CD4-positive, alpha-beta T cell treated with Interleukin-4 for 1 hour (primary cell): ENCODE results near the gene SYNGR3.
"Not testable (repeated sequence)": the region's sequence is repeated elsewhere in the genome, so short reads cannot be mapped to it uniquely, and the experiment has no call there.

Source experiments
- DNase-seq, 2 donors: peaks; one replicate each; pipeline ENCODE4 v3.0.0-alpha.2; 2020 to 2022

Gene SYNGR3

DNA sequence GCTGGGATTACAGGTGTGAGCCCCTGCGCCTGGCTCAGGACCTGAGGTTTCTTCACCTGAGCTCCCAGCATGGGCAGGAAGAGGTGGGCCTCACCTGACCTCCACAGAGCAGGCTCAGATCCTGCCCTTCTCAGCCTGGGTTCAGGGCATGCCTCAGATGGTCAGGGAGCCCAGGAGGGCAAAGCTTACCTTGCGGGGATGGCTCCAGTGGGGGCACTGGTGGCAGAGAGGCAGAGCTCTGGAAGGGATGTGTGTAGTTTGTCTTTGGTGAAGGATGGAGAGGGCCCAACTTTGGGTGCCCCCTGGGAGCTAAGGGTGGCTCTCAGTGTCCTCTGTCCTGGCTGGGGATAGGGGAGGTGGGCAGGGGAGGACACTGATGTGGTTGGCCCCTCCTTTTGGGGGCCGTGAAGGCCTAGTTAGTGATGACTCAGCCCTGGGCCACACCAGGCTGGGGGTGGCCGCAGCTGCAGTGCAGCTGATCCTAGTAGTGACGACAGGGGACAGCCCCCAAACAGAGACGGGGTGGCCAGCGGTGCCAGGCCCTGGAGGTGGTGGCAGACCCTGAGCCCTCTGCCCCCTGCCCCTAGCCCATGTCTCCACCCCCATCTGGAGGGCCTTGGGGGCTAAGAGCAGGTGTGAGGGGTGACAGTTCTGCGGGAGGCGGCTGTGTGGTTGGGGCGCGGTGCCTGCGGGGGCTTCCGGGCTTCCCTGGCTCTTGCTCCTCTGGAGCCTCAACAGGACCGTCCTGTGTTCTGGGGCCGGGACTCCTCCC, 42.7 kb downstream of the SYNGR3 start:
- DNase-seq, result no peak

DNA sequence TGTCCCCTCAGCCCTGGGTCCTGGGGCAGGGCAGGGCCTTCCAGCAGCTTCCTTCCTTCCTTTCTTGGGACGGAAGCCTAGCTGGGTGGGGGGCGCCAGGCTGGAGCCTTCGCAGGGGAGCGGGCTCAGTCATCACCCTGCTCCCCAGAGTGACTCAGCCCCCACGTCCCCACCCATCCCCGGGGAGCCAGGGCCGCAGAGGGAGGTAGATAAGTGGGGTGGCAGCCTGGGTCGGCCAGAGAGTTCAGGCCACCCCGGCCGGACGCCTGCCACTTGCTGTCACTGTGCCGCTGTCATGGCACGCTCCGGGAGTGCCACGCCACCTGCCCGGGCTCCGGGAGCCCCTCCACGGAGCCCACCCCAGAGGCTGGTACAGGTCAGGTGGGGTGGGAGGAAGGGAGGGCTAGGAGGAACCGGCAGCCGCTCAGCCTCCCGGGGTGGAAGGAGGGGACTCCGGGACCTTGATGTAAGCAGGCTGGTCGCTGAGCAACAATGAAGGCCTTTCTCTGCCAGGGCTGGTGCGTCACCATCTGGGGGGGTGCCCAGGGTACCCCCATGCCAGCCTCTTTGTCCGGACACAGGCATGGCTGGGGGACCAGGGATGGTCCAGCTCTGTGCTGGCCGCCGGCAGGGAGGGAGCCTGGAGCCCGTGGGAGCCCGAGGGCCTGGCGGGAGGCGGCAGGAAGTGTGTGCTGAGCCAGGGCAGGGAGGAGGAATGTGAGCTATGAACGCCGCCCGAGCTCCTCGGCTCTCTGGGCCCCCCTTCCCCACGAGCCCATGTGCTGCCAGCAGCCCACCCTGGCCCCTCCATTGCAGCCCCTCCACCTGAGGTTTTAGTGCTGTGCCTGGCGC, 43.5 kb downstream of the SYNGR3 start:
- peak in 1 of 2 donors; percentile 33 for DNase-seq

DNA sequence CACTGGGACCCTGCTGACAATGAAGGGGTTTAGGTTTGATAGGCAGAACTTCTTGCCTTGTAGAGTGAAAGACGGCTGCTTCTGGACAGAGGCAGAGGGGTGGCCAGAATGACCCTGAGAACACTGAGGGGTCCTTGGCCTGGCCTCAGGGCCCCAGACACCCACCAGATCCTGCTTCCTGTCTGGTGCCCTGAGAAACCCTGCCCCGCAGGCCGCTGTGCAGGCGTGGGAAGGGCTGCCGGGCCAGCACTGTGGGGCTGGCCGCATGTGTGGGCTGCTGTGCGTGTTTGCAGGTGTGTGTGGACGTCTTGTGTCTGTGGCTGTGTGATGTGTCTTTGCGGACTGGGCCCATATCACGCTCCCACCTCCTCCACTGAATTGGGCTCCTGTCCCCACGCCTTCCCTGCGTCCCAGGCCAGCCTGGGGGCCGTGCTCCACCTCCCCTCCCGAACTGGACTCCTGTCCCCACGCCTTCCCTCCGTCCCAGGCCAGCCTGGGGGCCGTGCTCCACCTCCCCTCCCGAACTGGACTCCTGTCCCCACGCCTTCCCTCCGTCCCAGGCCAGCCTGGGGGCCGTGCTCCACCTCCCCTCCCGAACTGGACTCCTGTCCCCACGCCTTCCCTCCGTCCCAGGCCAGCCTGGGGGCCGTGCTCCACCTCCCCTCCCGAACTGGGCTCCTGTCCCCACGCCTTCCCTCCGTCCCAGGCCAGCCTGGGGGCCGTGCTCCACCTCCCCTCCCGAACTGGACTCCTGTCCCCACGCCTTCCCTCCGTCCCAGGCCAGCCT, 44.3 kb downstream of the SYNGR3 start:
- not testable (repeated sequence) for DNase-seq

DNA sequence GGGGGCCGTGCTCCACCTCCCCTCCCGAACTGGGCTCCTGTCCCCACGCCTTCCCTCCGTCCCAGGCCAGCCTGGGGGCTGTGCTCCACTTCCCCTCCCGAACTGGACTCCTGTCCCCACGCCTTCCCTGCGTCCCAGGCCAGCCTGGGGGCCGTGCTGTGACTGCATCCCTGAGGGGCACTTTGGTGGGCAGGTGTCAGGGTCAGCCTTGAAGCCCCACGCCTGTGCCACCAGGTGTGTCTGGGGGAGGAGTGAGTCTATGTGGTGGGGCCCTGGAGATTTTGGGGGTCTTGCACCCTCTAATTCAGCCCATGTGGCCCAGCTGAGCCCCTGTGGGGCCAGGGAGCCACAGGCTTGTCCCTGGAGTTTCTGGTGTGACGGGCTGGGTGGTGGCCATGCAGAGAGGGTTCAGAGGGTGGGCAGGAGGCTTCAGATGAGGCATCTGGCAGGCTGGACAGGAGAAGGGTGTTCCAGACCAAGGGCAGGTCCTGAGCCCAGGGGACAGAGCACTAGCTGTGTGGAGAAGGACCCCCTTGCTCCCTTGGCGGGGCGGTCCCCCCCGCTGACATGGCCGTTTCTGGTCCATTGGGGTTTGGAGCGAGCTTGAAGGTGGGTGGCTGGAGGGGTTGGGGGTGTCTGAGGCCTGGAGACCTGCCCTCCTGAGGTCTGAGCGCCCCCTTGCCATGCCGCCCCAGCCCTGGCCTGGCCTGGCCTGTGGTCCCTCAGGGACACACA, 45.1 kb downstream of the SYNGR3 start:
- DNase-seq, result no peak

DNA sequence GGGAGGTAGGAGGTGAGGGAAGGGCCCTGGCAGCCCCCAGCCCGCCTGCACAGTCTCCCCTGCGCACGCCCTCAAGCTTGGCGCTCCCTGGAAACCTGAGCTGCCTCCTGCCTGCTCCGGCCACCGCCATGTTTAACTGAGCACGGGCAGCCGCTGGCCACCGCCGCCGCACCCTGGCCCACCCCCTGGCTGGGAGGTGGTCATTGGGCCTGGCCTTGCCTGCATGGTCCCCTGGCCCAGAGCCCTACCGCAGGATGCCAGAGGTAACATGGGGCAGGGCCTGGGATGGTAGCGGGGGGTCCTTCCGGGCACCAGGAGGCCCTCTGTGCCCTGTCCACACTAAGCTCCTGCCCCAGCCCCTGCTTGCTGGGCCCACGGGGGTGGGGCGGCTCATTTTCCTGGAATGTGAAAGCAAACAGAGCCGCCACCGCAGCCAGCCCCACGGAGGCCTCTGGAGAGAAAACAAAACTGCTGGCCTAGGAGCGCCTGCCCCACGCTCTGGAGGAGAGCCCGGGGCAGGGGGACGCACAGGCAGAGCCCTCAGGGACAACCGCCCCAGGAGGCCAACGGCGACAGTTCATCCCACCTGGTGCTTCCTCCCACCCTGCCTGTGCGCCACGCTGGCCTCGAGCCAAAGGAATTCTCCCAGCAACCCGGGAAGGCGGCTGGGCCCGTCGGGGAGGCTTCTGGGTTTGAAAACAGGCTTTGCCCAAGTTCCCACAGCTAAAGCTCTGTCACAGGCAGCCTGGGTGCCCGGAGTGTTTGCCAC, 45.8 kb downstream of the SYNGR3 start:
- DNase-seq, result no peak

DNA sequence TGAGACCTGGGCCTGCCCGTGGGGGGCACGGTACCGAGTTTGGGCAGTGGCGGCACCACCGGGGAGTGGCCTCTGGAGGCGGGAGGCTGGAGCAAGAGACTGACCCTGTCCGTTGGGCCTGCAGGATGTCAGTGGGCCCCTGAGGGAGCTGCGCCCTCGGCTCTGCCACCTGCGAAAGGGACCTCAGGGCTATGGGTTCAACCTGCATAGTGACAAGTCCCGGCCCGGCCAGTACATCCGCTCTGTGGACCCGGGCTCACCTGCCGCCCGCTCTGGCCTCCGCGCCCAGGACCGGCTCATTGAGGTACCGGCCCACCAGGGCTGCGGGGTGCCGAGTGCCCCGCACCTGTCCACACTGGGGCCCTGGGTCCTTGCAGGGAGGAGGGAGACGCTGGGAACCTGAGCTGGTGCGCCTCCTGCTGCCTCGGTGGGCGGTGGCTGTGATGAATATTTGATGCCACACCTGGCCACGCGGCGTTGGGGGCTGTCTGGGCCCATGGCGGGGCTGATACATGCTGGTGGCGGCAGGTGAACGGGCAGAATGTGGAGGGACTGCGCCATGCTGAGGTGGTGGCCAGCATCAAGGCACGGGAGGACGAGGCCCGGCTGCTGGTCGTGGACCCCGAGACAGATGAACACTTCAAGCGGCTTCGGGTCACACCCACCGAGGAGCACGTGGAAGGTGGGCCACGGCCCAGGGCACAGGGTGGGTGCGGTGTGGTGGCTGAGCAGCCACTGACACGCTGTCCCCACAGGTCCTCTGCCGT, 46.6 kb downstream of the SYNGR3 start:
- DNase-seq, result no peak

DNA sequence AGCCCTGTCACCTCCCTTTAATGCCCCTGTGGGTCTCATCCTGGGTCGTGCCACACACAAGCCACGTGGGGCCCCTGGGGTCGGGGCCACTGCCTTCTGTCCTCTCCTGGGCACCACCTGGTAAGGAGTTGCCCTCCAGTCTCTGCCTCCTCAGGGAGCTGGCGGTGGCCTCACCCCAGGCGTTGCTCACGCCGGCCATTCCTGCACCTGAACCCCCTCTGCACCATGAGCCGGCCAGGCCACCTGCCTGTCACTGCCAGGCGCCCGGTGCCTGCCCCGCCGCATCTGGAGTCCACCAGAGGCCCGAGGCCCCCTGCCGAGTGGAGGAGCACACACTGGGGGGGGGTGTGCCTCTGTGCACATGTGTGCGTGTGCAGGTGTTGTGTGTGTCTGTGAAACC, 47.3 kb downstream of the SYNGR3 start:
- no peak for DNase-seq

DNA sequence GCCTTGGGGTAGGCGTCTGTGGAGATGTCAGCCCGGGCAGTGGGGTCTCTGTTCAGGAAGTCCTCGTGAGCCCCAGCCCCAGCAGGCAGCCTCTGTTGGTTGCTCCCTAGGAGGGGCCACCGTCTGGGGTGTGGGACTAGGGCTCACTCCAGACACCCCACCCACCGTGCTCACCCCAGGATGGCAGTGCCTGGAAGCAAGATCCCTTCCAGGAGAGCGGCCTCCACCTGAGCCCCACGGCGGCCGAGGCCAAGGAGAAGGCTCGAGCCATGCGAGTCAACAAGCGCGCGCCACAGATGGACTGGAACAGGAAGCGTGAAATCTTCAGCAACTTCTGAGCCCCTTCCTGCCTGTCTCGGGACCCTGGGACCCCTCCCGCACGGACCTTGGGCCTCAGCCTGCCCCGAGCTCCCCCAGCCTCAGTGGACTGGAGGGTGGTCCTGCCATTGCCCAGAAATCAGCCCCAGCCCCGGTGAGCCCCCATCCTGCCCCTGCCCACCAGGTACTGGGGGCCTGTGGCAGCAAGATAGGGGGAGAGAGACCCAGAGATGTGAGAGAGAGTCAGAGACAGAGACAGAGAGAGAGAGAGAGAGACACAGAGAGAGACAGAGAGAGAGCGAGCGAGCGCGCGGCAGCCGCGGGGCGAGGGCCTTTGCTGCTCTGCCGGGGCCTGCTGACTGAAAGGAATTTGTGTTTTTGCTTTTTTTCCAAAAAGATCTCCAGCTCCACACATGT, 48.0 kb downstream of the SYNGR3 start:
- DNase-seq, result no peak

DNA sequence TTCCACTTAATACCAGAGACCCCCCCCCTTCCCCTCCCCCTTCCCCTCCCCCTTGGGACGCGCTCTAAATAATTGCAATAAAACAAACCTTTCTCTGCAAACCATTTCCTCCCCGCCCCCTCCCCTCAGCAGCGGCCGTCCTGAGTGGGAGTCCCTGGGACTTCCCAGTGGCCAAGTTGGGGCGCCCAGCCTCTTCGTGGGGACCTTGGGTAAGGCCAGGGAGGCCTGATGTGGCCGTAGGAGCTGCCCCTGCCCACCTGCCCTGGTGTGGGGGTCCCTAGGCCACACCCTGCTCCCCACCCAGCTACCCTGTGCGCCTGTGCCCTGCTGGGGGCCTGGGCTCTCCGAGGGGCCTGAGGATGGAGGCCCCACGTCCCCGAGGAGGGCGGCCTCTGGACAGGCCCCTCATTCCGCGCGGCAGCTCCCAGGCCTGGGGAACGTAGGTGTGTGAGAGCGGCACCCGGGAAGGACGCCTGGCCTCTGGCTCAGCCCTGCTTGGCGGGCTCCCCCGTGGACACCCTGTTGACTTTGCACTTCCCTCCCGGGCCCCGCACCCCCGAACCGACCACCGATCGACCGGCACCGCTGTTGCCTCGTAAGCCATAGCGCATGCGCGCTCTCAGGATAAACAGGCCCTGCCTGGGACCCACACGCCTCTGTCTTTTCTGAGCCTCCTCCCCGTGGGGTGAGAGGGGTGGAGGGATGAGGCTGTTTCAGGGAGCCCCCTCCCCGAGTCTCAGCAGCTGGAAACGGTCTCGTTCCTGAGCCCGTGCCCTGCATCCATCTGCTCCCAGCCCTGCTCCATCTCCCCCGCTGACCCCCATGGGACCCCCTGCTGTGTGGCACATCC, 48.8 kb downstream of the SYNGR3 start:
- DNase-seq, result no peak

DNA sequence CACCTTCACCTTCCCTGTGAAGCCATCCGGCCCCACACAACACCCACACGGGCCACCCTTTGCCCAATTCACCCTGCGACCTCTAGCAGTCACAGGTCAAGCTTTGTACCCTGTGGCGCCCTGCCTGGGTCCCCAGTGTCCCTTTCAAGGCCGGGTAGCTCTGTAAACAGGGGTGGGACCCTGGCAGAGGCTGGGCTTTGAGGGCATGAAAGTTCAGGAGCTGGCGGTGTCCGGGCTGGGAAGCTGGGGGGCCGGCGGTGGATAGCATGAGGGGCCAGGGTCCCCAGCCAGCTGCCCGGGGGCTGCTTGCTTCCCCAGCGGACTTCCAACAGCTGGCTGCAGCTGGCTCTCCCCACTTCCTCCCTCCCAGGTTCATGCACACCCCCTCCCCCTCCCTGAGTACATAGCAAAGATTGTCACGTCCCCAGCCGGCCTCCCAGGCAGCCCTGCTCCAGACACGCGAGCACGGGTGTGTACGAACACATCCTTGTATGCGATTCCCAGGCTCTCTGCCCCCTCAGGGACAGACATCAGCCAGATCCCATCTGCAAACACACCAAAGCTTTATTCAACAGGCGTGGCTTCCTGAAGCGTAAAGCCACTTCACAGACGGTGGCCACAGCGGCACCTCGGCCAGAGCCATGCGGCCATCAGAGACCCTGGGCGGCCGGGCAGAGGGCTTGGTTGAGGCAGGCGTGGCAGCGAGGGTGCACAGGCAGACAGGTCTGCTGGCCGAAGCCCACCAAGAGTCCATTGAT, 49.7 kb downstream of the SYNGR3 start:
- DNase-seq, result no peak

DNA sequence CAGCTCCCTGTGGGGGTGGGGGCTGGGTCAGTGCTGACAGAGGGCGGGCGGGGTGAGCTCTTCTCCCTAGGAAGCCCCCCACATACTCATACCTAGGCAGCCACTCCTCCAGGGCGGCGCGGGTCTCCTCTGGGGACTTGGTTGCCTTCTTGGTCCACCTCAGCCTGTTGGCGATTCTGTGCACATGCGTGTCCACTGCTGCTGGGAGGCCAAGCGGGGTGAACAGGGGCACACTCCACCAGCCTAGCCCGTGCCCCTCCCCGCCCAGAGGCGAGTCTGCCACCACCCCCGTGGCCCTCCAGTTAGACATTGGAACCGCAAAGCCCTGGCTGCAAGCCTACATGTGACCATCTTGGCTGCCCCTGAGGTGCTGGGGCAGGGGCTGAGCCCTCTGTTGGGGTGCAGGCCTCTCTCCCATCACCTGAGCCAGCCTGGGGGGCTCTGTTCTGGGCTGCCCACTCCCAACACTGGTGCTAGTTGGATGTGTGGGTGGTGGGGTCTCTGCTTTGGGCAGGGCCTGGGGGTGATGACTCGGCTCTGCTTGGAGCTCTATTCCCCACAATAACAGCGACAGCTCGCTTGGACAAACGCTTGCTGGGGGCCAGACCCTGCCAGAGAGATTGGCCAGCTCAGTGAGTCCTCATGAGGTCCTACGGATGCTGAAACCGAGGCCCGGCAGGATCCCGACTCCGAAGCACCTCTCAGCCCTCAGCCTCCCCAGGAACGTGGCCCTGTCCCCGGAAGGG, 50.4 kb downstream of the SYNGR3 start:
- DNase-seq, result no peak

DNA sequence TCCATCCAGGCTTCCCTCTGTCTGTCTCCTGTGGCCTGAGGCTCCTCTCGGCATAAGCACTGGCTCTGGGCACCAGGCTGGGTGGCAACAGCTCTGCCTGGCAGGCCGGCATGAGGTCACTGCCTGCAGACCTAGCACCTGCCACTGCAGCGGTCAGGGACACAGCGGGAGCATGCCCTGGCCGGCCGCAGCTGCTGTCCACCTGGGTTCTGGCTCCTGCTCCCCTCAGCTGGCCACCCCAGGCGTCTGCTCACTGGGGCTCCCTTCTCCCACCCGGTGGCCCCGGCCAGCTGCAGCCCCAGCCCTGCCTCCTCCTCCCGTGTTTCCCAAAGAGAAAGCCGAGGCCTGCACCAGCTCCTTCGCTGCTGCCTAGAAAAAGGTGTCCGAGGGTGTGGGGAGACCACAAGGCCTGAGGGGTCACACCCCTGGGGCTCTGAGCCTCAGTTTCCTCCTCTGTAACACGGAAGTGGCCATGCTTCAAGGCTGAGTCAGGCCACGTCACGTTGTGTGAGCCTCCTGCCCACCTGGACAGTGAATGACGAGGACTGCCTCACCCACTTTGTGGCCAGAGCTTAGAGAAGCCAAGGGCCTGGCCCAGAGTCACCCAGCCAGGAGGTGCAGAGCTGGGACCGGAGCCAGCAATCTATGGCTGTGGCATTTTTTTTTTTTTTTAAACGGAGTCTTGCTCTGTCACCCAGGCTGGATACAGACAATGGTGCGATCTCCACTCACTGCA, 51.2 kb downstream of the SYNGR3 start:
- DNase-seq, result no peak

DNA sequence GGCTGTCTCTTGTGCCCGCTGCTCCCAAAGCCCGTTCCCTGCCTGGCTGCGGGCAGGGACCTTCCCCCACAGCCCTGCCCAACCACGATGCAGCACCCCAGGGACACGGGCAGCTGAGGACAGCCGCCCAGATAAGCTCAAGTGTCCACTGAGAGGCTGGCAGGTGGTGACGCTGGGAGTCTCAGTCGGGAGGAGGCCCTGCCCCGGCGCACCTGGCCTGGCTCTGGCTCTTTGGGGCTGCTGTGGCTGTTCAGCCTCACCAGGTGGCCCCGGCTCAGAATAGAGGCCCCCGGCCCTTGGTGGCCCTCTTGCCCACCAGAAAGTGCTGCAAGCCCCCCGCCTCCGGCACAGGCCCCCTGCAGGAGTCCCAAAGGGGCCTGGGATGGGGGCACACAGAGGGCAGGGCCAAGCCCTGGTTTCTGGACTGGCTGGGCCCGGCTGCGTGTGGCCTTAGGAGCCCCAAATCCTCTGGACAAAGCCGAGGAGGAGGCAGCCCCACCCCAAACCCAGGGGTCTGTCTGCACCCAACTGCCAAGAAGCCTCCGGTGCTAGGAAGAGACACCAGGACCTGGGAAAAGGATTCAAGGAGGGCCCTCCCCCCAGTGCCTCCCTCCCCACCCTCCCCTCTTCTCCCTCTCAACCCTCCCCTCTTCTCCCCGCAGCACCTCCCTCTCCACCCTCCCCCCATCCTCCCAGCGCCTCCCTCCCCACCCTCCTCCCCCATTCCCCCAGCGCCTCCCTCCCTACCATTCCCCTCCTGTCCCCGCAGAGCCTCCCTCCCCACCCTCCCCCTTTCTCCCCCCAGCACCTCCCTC, 52.6 kb downstream of the SYNGR3 start:
- no peak for DNase-seq

DNA sequence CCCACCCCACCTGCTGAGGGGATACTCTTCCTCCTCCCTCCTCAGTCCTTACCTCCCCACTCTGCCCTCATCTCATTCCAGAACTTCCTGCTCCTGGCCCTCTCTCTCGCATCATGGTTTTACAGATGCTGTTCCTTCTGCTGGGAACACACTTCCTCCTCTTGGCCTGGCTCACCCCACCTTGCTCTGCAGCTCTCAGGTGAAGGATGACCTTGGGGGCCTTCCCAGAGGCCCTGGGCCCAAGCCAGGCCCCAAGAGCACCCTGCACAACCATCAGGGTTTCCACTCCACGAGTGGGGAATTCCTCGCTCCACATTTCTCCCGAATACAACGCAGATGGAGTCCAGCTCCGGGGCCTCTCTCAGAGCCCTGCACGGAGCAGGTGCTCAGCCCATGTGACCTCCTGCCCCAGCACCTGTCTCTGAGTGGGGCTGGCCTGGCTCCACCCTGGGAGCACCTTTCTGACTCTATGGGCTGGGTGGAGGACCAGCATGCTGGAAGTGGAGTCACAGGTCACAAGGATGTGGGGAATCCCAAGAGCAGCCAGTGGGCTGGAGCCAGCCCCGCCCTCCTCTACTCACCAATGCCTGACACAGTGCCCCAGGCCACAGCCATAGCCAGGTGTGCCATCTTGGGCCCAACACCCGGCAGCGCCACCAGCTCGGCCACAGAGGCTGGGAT, 53.4 kb downstream of the SYNGR3 start:
- DNase-seq, result no peak
